AG04450 (cell line): Measurements from ENCODE around the gene IGFALS. TPM values are rescaled to one million over a fixed set of nuclear protein-coding genes. Genes with fewer than 3 reads are reported as not detected.

Experiments
- CTCF ChIA-PET: fragments of 300-600, 350-600 bp; formaldehyde crosslinking; extraction: SDS; loops from one replicate; lab custom pipeline; 2022; ENCODE audit warnings: antibody characterized with exemption, inconsistent platforms; lab: Charles Lee
- POLR2A ChIA-PET: fragments of 350-600 bp; formaldehyde crosslinking; extraction: SDS; loops from one replicate; lab custom pipeline; 2021; ENCODE audit warnings: antibody characterized with exemption, inconsistent platforms; lab: Yijun Ruan, JAX
- DNase-seq: peaks from one replicate; pipeline ENCODE4 v3.0.0-alpha.2; 2011; ENCODE audit warnings: low read depth, low spot score
- H3K27ac ChIP-seq: one replicate; pipeline ENCODE4 v1.5.1; 2012; ENCODE audit warnings: low read depth, low read length, control low read depth
- H3K27me3 ChIP-seq: one replicate; pipeline ENCODE4 v1.6.0; 2012; ENCODE audit warnings: low read length; ENCODE audit not compliant: control insufficient read depth, insufficient read depth
- H3K4me3 ChIP-seq: 2 replicates; pipeline ENCODE4 v1.5.1; 2011; ENCODE audit warnings: mild to moderate bottlenecking, low read depth, low read length, control low read depth
- H3K9me3 ChIP-seq: 2 replicates; pipeline ENCODE4 v1.5.1; 2012; ENCODE audit warnings: low read length; ENCODE audit not compliant: control insufficient read depth, insufficient read depth
- polyA plus RNA-seq: library from polyadenylated mRNA; depleted of rRNA; stranded (reverse); fragments of >200 nt; gene quantifications from 2 replicates; pipeline ENCODE4 v1.2.3, GENCODE V29; 2011
- TF ChIP-seq, protein P1 (sequence below): IDR thresholded peaks from 2 replicates; pipeline ENCODE4 v1.5.1; 2011; ENCODE audit warnings: low read depth, low read length, control low read depth, inconsistent platforms

Gene IGFALS
- polyA plus RNA-seq, 1 experiment = not detected

DNA sequence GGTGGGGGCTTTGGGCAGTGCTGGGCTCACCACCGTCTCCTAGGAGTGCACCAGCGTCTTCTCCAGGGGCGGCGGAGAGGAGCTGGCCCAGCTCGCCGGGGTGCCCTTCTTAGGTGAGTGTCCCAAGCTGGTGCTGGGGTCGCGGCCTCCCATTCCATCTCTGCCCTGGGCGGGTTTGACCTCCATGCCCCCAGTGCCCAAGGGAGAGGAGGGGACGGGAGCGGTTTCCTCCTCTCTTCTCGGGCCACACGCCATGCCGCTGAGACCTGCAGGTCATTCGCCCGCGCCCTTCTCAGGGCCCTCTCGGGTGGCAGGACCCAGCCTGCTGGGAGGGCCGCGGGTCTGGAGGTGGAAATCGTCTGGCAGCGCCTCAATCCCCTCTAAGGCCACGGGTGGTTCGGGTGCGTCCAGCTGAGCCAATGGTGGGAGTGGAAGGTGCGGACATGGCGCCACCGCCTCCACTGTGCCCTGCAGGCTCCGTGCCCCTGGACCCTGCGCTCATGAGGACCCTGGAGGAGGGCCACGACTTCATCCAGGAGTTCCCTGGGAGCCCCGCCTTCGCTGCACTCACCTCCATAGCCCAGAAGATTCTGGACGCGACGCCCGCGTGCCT is 5.3 kb downstream of the IGFALS start:
- Histone ChIP-seq H3K27me3 (no peaks in the 10 kb centered on the region), H3K9me3 (no peaks in the 10 kb centered on the region; the same call in 1 of the 2 replicates), H3K27ac (no peak overlapping the region), H3K4me3 (no peak overlapping the region)
- ChIA-PET CTCF (no interaction called here), POLR2A (no interaction called here)
- no peak for DNase-seq
- TF ChIP-seq, protein P1, sequence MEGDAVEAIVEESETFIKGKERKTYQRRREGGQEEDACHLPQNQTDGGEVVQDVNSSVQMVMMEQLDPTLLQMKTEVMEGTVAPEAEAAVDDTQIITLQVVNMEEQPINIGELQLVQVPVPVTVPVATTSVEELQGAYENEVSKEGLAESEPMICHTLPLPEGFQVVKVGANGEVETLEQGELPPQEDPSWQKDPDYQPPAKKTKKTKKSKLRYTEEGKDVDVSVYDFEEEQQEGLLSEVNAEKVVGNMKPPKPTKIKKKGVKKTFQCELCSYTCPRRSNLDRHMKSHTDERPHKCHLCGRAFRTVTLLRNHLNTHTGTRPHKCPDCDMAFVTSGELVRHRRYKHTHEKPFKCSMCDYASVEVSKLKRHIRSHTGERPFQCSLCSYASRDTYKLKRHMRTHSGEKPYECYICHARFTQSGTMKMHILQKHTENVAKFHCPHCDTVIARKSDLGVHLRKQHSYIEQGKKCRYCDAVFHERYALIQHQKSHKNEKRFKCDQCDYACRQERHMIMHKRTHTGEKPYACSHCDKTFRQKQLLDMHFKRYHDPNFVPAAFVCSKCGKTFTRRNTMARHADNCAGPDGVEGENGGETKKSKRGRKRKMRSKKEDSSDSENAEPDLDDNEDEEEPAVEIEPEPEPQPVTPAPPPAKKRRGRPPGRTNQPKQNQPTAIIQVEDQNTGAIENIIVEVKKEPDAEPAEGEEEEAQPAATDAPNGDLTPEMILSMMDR = no peak

DNA sequence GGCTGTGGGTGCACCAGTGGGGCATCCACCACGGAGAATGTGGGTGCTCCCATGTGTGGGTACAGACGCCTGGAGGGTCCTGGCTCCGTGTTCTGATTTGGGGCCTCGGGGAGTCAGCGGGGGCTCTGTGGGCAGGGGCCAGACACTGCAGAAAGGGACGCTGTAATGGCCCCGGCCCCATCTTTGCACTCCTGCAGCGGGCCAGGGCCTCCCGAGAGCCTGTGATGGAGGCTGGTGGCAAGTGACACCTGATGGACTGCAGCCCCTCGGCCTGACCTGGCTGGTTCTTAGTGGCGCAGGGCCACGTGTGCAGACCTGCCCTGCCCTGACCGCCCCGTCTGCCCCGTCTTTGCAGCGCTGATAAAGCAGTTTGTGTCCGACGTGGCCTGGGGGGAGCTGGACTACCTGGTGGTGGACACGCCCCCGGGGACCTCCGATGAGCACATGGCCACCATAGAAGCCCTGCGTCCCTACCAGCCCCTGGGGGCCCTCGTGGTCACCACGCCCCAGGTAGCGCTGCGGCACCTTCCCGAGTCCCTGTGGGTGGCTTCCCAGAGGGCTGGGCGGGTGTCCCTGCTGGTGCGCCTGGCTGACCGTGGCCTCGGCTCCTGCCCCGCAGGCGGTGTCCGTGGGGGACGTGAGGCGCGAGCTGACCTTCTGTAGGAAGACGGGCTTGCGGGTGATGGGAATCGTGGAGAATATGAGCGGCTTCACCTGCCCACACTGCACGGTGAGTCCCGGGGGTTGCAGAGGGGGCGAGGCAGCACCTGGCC is 6.0 kb downstream of the IGFALS start:
- CTCF ChIA-PET = no interaction called here

DNA sequence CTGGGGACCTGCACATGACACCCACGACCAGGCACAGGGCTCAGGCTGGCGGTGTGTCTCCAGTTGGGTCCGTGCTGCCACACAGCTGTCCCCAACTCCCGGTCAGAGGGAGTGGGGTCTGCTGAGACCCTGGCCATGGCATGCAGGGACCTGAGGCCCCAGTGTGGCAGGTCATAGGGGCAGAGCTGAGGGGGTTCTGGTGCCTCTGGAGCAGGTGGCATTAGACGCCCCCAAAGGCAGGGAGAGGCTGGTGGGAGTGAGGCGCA is 6.5 kb downstream of the IGFALS start:
- no peak for DNase-seq
- Histone ChIP-seq H3K27ac (no peak overlapping the region), H3K9me3 (no peaks in the 10 kb centered on the region; the same call in 1 of the 2 replicates), H3K27me3 (no peaks in the 10 kb centered on the region), H3K4me3 (no peak overlapping the region)
- TF ChIP-seq, protein P1 = no peak
- ChIA-PET CTCF (no interaction called here), POLR2A (no interaction called here)

More for the DNA sequence above, 6.0 kb downstream of the IGFALS start:
- no peak for DNase-seq
- Histone ChIP-seq H3K27ac (no peak overlapping the region), H3K4me3 (no peak overlapping the region), H3K27me3 (no peaks in the 10 kb centered on the region), H3K9me3 (no peaks in the 10 kb centered on the region; the same call in 1 of the 2 replicates)
- POLR2A ChIA-PET = no interaction called here
- TF ChIP-seq, protein P1 = no peak

DNA sequence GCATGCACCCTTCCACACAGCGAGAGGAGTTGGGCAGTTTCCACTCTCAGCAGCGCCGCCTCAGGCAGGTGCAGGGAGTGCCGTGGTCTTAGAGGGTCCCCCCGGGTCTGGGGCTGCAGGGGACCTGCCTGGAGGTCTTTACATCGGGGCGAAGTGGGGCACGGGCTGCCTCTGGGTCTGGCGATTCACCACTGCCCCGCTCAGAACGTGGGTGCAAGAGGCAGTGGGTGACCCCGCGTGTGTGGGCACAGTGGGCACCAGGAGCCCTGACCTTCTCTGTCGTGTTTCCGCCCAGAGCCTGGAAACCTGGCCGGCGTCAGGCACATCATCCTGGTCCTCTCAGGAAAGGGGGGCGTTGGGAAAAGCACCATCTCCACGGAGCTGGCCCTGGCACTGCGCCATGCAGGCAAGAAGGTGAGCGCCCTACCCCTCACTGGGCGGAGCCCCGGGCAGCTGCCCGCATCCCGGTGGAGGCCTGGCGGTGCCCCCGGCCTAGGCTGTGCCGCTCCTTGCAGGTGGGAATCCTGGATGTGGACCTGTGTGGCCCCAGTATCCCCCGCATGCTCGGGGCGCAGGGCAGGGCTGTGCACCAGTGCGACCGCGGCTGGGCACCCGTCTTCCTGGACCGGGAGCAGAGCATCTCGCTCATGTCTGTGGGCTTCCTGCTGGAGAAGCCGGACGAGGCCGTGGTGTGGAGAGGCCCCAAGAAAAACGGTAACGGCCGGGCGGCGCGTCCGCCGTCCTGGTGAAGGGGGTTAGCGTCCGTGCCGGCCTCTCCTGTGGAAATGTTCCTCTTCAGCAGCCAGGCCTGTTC is 7.1 kb downstream of the IGFALS start:
- TF ChIP-seq, protein P1 = no peak
- no peak overlapping the region for H3K27ac ChIP-seq
- POLR2A ChIA-PET = no interaction called here
- DNase-seq = no peak
- CTCF ChIA-PET = no interaction called here
- no peak overlapping the region for H3K4me3 ChIP-seq
- no peaks in the 10 kb centered on the region for H3K27me3 ChIP-seq
- H3K9me3 ChIP-seq = no peaks in the 10 kb centered on the region; the same call in 1 of the 2 replicates

DNA sequence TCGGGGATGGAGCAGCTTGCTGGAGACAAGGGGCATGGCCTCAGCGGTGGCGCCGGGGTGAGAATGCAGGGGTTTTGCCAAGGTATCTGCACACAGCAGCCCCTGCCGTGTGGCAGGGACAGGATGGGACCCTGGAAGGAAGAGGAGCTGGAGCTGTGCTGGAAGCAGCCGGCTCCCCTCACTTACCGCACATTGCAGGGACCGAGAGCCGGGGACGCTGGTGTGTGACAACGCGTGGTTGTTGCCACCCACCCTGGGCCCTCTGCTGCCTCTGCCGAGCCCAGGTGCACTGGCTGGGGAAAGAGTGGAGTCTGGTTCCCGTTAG is 7.7 kb downstream of the IGFALS start:
- ChIA-PET CTCF (no interaction called here), POLR2A (no interaction called here)
- H3K9me3 ChIP-seq = no peaks in the 10 kb centered on the region; the same call in 1 of the 2 replicates
- H3K27me3 ChIP-seq = no peaks in the 10 kb centered on the region
- no peak overlapping the region for H3K4me3 ChIP-seq
- no peak for DNase-seq
- no peak overlapping the region for H3K27ac ChIP-seq
- TF ChIP-seq, protein P1 = no peak
